ENCODE data around the gene PLCB3. TPM values are rescaled to one million over a fixed set of nuclear protein-coding genes. Genes with fewer than 3 reads are reported as not detected.

Gene PLCB3
- total and polyA plus RNA-seq, 10 of the 15 experiments (the other 5 are each of a cell fraction or from before 2014, with no cell fraction given), result 0.03 to 10.3 (median 3.3) TPM

GRCh38 chr11:64263021-64263946, 12.0 kb downstream of the PLCB3 start:
- Histone ChIP-seq H3K4me3 (no peak overlapping the region), H3K4me1 (ENCODE audit: control insufficient read depth, insufficient read depth, low read length) (peaks cover 14% of the 10 kb centered on the region), H3K9me3 (replicated peaks; ENCODE audit: control insufficient read depth, insufficient read depth, low read length) (no peaks in the 10 kb centered on the region), H3K79me2 (ENCODE audit: control insufficient read depth, insufficient read depth, low read length) (no peaks in the 10 kb centered on the region), H3K27ac (ENCODE audit: control insufficient read depth, insufficient read depth) (no peak overlapping the region), H3K36me3 (ENCODE audit: control insufficient read depth in 2 of 2, insufficient read depth in 2 of 2, low read length in 1 of 2) (peaks cover 0 to 5% of the 10 kb centered on the region in 2 experiments; a peak in 2 of 4 replicates), H4K20me1 (ENCODE audit: control insufficient read depth, insufficient read depth) (no peaks in the 10 kb centered on the region), H3K27me3 (replicated peaks in 1 of 2; ENCODE audit: control insufficient read depth in 2 of 2, insufficient read depth in 2 of 2, low read length in 1 of 2) (no peaks in the 10 kb centered on the region), H2AFZ (ENCODE audit: control insufficient read depth, low read depth, low read length) (no peak overlapping the region), H3K9ac (ENCODE audit: control insufficient read depth, insufficient read depth, low read length) (no peak overlapping the region), H3K4me2 (ENCODE audit: control insufficient read depth, insufficient read depth) (no peak overlapping the region)
- intact Hi-C loops (cut with micrococcal nuclease; ENCODE audit: unreplicated experiment), result no loop called here
- BruUV-seq (replicated peaks), result no TSS peak
- ATAC-seq, result no peak
- SMC1A ChIA-PET (ENCODE audit: uncharacterized antibody, unreplicated experiment), result no interaction called here
- FAIRE-seq, result no peak
- no peak for DNase-seq (ENCODE audit: low read depth, low spot score)
- RAD21 ChIA-PET (ENCODE audit: unreplicated experiment), result no interaction called here
- in situ Hi-C loops (cut with MboI), result no loop called here
- POLR2A ChIA-PET, result interaction anchor here (1.0 kb wide), 1 partner anchor 13 kb away, joined by 3 read pairs; no protein-coding TSS in a partner anchor
- 81% methylated on average over 29 of the region's 29 CpGs for WGBS (ENCODE audit: insufficient coverage, insufficient replicate concordance, low lambda C conversion rate, missing lambda C conversion rate)
- CTCF ChIA-PET, result interaction anchor here (0.7 to 2.0 kb wide), 5 partner anchors 11 to 96 kb away, joined by 3 to 9 read pairs (median 4); no protein-coding TSS in a partner anchor
- TF ChIP-seq JUND (IDR thresholded peaks at IDR 0.05; ENCODE audit: low read depth, low read length) (no peak), ZBTB4 (CRISPR knock-in tag; IDR thresholded peaks at IDR 0.05) (no peak), HCFC1 (IDR thresholded peaks at IDR 0.05; ENCODE audit: low read length) (no peak), NBN (IDR thresholded peaks at IDR 0.05) (no peak), TARDBP (IDR thresholded peaks at IDR 0.05; ENCODE audit: borderline replicate concordance) (no peak), SUPT20H (IDR thresholded peaks at IDR 0.05; ENCODE audit: borderline replicate concordance, control insufficient read depth, low read depth, low read length) (no peak)
- TF ChIP-seq, protein P1, sequence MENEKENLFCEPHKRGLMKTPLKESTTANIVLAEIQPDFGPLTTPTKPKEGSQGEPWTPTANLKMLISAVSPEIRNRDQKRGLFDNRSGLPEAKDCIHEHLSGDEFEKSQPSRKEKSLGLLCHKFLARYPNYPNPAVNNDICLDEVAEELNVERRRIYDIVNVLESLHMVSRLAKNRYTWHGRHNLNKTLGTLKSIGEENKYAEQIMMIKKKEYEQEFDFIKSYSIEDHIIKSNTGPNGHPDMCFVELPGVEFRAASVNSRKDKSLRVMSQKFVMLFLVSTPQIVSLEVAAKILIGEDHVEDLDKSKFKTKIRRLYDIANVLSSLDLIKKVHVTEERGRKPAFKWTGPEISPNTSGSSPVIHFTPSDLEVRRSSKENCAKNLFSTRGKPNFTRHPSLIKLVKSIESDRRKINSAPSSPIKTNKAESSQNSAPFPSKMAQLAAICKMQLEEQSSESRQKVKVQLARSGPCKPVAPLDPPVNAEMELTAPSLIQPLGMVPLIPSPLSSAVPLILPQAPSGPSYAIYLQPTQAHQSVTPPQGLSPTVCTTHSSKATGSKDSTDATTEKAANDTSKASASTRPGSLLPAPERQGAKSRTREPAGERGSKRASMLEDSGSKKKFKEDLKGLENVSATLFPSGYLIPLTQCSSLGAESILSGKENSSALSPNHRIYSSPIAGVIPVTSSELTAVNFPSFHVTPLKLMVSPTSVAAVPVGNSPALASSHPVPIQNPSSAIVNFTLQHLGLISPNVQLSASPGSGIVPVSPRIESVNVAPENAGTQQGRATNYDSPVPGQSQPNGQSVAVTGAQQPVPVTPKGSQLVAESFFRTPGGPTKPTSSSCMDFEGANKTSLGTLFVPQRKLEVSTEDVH (IDR thresholded peaks at IDR 0.05; ENCODE audit: low read depth, partially characterized antibody), result no peak
- TF ChIP-seq, protein P2, sequence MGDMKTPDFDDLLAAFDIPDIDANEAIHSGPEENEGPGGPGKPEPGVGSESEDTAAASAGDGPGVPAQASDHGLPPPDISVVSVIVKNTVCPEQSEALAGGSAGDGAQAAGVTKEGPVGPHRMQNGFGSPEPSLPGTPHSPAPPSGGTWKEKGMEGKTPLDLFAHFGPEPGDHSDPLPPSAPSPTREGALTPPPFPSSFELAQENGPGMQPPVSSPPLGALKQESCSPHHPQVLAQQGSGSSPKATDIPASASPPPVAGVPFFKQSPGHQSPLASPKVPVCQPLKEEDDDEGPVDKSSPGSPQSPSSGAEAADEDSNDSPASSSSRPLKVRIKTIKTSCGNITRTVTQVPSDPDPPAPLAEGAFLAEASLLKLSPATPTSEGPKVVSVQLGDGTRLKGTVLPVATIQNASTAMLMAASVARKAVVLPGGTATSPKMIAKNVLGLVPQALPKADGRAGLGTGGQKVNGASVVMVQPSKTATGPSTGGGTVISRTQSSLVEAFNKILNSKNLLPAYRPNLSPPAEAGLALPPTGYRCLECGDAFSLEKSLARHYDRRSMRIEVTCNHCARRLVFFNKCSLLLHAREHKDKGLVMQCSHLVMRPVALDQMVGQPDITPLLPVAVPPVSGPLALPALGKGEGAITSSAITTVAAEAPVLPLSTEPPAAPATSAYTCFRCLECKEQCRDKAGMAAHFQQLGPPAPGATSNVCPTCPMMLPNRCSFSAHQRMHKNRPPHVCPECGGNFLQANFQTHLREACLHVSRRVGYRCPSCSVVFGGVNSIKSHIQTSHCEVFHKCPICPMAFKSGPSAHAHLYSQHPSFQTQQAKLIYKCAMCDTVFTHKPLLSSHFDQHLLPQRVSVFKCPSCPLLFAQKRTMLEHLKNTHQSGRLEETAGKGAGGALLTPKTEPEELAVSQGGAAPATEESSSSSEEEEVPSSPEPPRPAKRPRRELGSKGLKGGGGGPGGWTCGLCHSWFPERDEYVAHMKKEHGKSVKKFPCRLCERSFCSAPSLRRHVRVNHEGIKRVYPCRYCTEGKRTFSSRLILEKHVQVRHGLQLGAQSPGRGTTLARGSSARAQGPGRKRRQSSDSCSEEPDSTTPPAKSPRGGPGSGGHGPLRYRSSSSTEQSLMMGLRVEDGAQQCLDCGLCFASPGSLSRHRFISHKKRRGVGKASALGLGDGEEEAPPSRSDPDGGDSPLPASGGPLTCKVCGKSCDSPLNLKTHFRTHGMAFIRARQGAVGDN (IDR thresholded peaks at IDR 0.05), result no peak
- TF ChIP-seq, protein P3, sequence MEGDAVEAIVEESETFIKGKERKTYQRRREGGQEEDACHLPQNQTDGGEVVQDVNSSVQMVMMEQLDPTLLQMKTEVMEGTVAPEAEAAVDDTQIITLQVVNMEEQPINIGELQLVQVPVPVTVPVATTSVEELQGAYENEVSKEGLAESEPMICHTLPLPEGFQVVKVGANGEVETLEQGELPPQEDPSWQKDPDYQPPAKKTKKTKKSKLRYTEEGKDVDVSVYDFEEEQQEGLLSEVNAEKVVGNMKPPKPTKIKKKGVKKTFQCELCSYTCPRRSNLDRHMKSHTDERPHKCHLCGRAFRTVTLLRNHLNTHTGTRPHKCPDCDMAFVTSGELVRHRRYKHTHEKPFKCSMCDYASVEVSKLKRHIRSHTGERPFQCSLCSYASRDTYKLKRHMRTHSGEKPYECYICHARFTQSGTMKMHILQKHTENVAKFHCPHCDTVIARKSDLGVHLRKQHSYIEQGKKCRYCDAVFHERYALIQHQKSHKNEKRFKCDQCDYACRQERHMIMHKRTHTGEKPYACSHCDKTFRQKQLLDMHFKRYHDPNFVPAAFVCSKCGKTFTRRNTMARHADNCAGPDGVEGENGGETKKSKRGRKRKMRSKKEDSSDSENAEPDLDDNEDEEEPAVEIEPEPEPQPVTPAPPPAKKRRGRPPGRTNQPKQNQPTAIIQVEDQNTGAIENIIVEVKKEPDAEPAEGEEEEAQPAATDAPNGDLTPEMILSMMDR (IDR thresholded peaks at IDR 0.05 in 2 of 3, conservative IDR thresholded peaks at IDR 0.05 in 1 of 3; ENCODE audit: control insufficient read depth in 2 of 3, extremely low read depth in 1 of 3, insufficient read depth in 1 of 3, low read depth in 3 of 3, low read length in 3 of 3), result no peak
